Endothelial cell of coronary artery (primary cell): ENCODE data around the gene PTPRJ. TPM values are rescaled to one million over a fixed set of nuclear protein-coding genes. Genes with fewer than 3 reads are reported as not detected.

Source experiments
- total RNA-seq: library from RNA; depleted of rRNA; stranded (reverse); fragments of >200 nt; gene quantifications from 2 replicates; pipeline ENCODE4 v1.2.3, GENCODE V29; 2014

PTPRJ gene
- 6.0 and 11.8 TPM in 2 replicates for total RNA-seq

GRCh38 chr11:47980088-47980906, at the start of gene PTPRJ:
Gene PTPRJ (plus strand): TSS chr11:47980559. CDS start chr11:47980913, 354 bp downstream.

GRCh38 chr11:48216510-48216909, 236.2 kb downstream of the PTPRJ start, which contains the start of gene OR4B1:
Gene OR4B1 (plus strand): TSS chr11:48216810. CDS start chr11:48216810, 0 bp downstream.

Other genes starting within 250 kb of the PTPRJ start
- 40.8 and 62.5 TPM in 2 replicates for gene FNBP4, start 213.2 kb upstream of the PTPRJ start, total RNA-seq
- 21.7 and 28.5 TPM in 2 replicates for gene NUP160, start 132.2 kb upstream of the PTPRJ start, total RNA-seq
- gene OR4B1, start 236.3 kb downstream of the PTPRJ start, total RNA-seq, result not detected in 2 replicates